SK-N-SH (cell line): ENCODE measurements around the gene TCEA3.

Experiments used
- CTCF ChIP-seq: fragments of 200-600 bp; sonication (generic); IDR thresholded peaks from 2 replicates; pipeline ENCODE4 v1.6.1; 2017; ENCODE audit warnings: antibody characterized with exemption, mild to moderate bottlenecking, moderate library complexity
- EP300 ChIP-seq, 2 experiments: IDR thresholded peaks; 2 replicates each; pipeline versions ENCODE4 v1.4.0 to v1.6.1; 2012; ENCODE audit warnings: borderline replicate concordance in 1 of 2, low read depth in 1 of 2, low read length in 1 of 2
- GABPA ChIP-seq: IDR thresholded peaks from 2 replicates; pipeline ENCODE4 v1.4.0; 2012; ENCODE audit warnings: low read depth, mild to moderate bottlenecking
- GATA2 ChIP-seq: sonication (generic); formaldehyde crosslinking; IDR thresholded peaks from 2 replicates; pipeline ENCODE4 v1.5.0; 2020; ENCODE audit warnings: mild to moderate bottlenecking, missing genetic modification reagents
- MAX ChIP-seq: IDR thresholded peaks from 2 replicates; pipeline ENCODE4 v1.4.0; 2012; ENCODE audit warnings: low read depth
- POLR2AphosphoS5 ChIP-seq: IDR thresholded peaks from 2 replicates; pipeline ENCODE4 v1.6.1; 2012; ENCODE audit warnings: low read depth, low read length
- RCOR1 ChIP-seq: fragments of 150-350 bp; IDR thresholded peaks from 2 replicates; pipeline ENCODE4 v1.6.1; 2017; ENCODE audit warnings: antibody characterized with exemption, low read length
- RFX5 ChIP-seq: IDR thresholded peaks from 2 replicates; pipeline ENCODE4 v1.6.1; 2012; ENCODE audit warnings: mild to moderate bottlenecking, improper control_type of control experiment, low read length
- RXRA ChIP-seq: IDR thresholded peaks from 2 replicates; pipeline ENCODE4 v1.4.0; 2012; ENCODE audit warnings: low read depth, mild to moderate bottlenecking, borderline replicate concordance
- SMC3 ChIP-seq: IDR thresholded peaks from 2 replicates; pipeline ENCODE4 v1.6.1; 2012; ENCODE audit warnings: low read depth, low read length, improper control_type of control experiment
- YY1 ChIP-seq: IDR thresholded peaks from 2 replicates; pipeline ENCODE4 v1.4.0; 2012; ENCODE audit warnings: low read depth, mild to moderate bottlenecking

- TF ChIP-seq CTCF (no peak), MAX (peak; percentile 69), EP300 (IDR thresholded peaks at IDR 0.05; ENCODE audit: borderline replicate concordance in 1 of 2, low read depth in 1 of 2, low read length in 1 of 2) (peak in 1 of 2 experiments; percentile 42; a peak in 1 of 4 replicates), RCOR1 (no peak), SMC3 (no peak), GATA2 (CRISPR knock-in tag) (no peak), POLR2AphosphoS5 (peak; percentile 78), GABPA (no peak), YY1 (no peak), RFX5 (no peak), RXRA (peak; percentile 84)
These were observed 30.4 kb downstream of the TCEA3 start for GRCh38 chr1:23394181-23394580.
